Subcutaneous adipose tissue (tissue), 4 donors: Measurements from ENCODE around the gene SEC22C. TPM values are rescaled to one million over a fixed set of nuclear protein-coding genes. Genes with fewer than 3 reads are reported as not detected.

Experiments used
- CTCF ChIP-seq: fragments of 450-650 bp; IDR thresholded peaks from one replicate; pipeline ENCODE4 v1.5.1; 2016; ENCODE audit warnings: low read depth, mild to moderate bottlenecking, control low read depth, antibody characterized with exemption, moderate library complexity
- total RNA-seq, 4 donors: library from RNA; depleted of rRNA; stranded (reverse); fragments of >200 nt; gene quantifications; one replicate each; pipeline ENCODE4 v1.1.0, GENCODE V29; 2016

Gene SEC22C
- total RNA-seq, 4 donors from 2014 or later = 45.6 to 64.3 (median 53.1) TPM

GRCh38 chr3:42602961-42603360, 21.2 kb upstream of the SEC22C start:
- no peak for TF ChIP-seq CTCF

- TF ChIP-seq CTCF = no peak
Observed at GRCh38 chr3:42601896-42602581, 20.3 kb upstream of the SEC22C start.

GRCh38 chr3:42600958-42601675, 19.4 kb upstream of the SEC22C start:
- TF ChIP-seq CTCF = no peak

- TF ChIP-seq CTCF = no peak
Observed at GRCh38 chr3:42600111-42600957, 18.6 kb upstream of the SEC22C start, which contains the start of gene NKTR. Gene NKTR, plus strand, starts transcription at chr3:42600686. Its CDS starts 321 bp downstream, at chr3:42601007.

GRCh38 chr3:42595682-42596081, 13.9 kb upstream of the SEC22C start:
- no peak for TF ChIP-seq CTCF

- no peak for TF ChIP-seq CTCF
Observed at GRCh38 chr3:42593635-42594034, 11.9 kb upstream of the SEC22C start.

GRCh38 chr3:42591811-42592210, 10.0 kb upstream of the SEC22C start:
- TF ChIP-seq CTCF = no peak
